ENCODE measurements around the gene ZBTB45.

ZBTB45 gene

GRCh38 chr19:58536852-58537798, 17.5 kb upstream of the ZBTB45 start:
- no peaks in the 10 kb centered on the region for H3K36me3 ChIP-seq (ENCODE audit: insufficient read depth, low read length)
- H3K4me1 ChIP-seq (ENCODE audit: insufficient read depth, low read length), result no peaks in the 10 kb centered on the region; the same call in 1 of the 2 replicates
- peak overlapping the region; percentile 55 for H3K9ac ChIP-seq (ENCODE audit: low read depth, low read length)
- H3K9me3 ChIP-seq (ENCODE audit: control insufficient read depth, insufficient read depth, low read length), result no peaks in the 10 kb centered on the region

- H3K36me3 ChIP-seq (ENCODE audit: insufficient read depth, low read length), result no peaks in the 10 kb centered on the region
- no peaks in the 10 kb centered on the region; the same call in 1 of the 2 replicates for H3K4me1 ChIP-seq (ENCODE audit: insufficient read depth, low read length)
- H3K9me3 ChIP-seq (ENCODE audit: control insufficient read depth, insufficient read depth, low read length), result no peaks in the 10 kb centered on the region
- no peak overlapping the region for H3K9ac ChIP-seq (ENCODE audit: low read depth, low read length)
Measured at GRCh38 chr19:58535857-58536256, 16.2 kb upstream of the ZBTB45 start.

GRCh38 chr19:58531034-58531840, 11.6 kb upstream of the ZBTB45 start:
- no peaks in the 10 kb centered on the region for H3K9me3 ChIP-seq (ENCODE audit: control insufficient read depth, insufficient read depth, low read length)
- H3K36me3 ChIP-seq (ENCODE audit: insufficient read depth, low read length), result no peaks in the 10 kb centered on the region
- no peak overlapping the region for H3K9ac ChIP-seq (ENCODE audit: low read depth, low read length)
- H3K4me1 ChIP-seq (ENCODE audit: insufficient read depth, low read length), result no peaks in the 10 kb centered on the region

- H3K9ac ChIP-seq (ENCODE audit: low read depth, low read length), result no peak overlapping the region
- H3K9me3 ChIP-seq (ENCODE audit: control insufficient read depth, insufficient read depth, low read length), result no peaks in the 10 kb centered on the region
- no peaks in the 10 kb centered on the region for H3K36me3 ChIP-seq (ENCODE audit: insufficient read depth, low read length)
Measured at GRCh38 chr19:58529405-58529804, 9.8 kb upstream of the ZBTB45 start.

GRCh38 chr19:58522709-58523108, 3.1 kb upstream of the ZBTB45 start:
- peaks cover 13% of the 10 kb centered on the region for H3K4me1 ChIP-seq (ENCODE audit: insufficient read depth, low read length)
- no peaks in the 10 kb centered on the region for H3K9me3 ChIP-seq (ENCODE audit: control insufficient read depth, insufficient read depth, low read length)
- no peak overlapping the region for H3K9ac ChIP-seq (ENCODE audit: low read depth, low read length)
- no peaks in the 10 kb centered on the region for H3K36me3 ChIP-seq (ENCODE audit: insufficient read depth, low read length)

More at GRCh38 chr19:58529405-58529804, 9.8 kb upstream of the ZBTB45 start:
- no peaks in the 10 kb centered on the region for H3K4me1 ChIP-seq (ENCODE audit: insufficient read depth, low read length)

GRCh38 chr19:58521651-58522050, 2.0 kb upstream of the ZBTB45 start:
- H3K9me3 ChIP-seq (ENCODE audit: control insufficient read depth, insufficient read depth, low read length), result no peaks in the 10 kb centered on the region
- peak overlapping the region; percentile 56 for H3K9ac ChIP-seq (ENCODE audit: low read depth, low read length)
- H3K4me1 ChIP-seq (ENCODE audit: insufficient read depth, low read length), result peaks cover 13% of the 10 kb centered on the region
- H3K36me3 ChIP-seq (ENCODE audit: insufficient read depth, low read length), result no peaks in the 10 kb centered on the region

- Histone ChIP-seq H3K36me3 (ENCODE audit: insufficient read depth, low read length) (no peaks in the 10 kb centered on the region), H3K4me1 (ENCODE audit: insufficient read depth, low read length) (peaks cover 21% of the 10 kb centered on the region), H3K9me3 (ENCODE audit: control insufficient read depth, insufficient read depth, low read length) (no peaks in the 10 kb centered on the region), H3K9ac (ENCODE audit: low read depth, low read length) (peak overlapping the region; percentile 89)
Measured at GRCh38 chr19:58520257-58520599, 618 bp upstream of the ZBTB45 start.

GRCh38 chr19:58519087-58519354, 589 bp downstream of the ZBTB45 start:
- Histone ChIP-seq H3K36me3 (ENCODE audit: insufficient read depth, low read length) (no peaks in the 10 kb centered on the region), H3K9me3 (ENCODE audit: control insufficient read depth, insufficient read depth, low read length) (no peaks in the 10 kb centered on the region)

GRCh38 chr19:58518256-58519086, 1.1 kb downstream of the ZBTB45 start:
- H3K9ac ChIP-seq (ENCODE audit: low read depth, low read length), result peak overlapping the region; percentile 89
- no peaks in the 10 kb centered on the region for H3K9me3 ChIP-seq (ENCODE audit: control insufficient read depth, insufficient read depth, low read length)
- H3K4me1 ChIP-seq (ENCODE audit: insufficient read depth, low read length), result peaks cover 21% of the 10 kb centered on the region
- H3K36me3 ChIP-seq (ENCODE audit: insufficient read depth, low read length), result no peaks in the 10 kb centered on the region

More at GRCh38 chr19:58519087-58519354, 589 bp downstream of the ZBTB45 start:
- peak overlapping the region; percentile 89 for H3K9ac ChIP-seq (ENCODE audit: low read depth, low read length)
- H3K4me1 ChIP-seq (ENCODE audit: insufficient read depth, low read length), result peaks cover 21% of the 10 kb centered on the region

GRCh38 chr19:58516964-58517833, 2.4 kb downstream of the ZBTB45 start:
- Histone ChIP-seq H3K9me3 (ENCODE audit: control insufficient read depth, insufficient read depth, low read length) (no peaks in the 10 kb centered on the region), H3K36me3 (ENCODE audit: insufficient read depth, low read length) (no peaks in the 10 kb centered on the region), H3K9ac (ENCODE audit: low read depth, low read length) (no peak overlapping the region), H3K4me1 (ENCODE audit: insufficient read depth, low read length) (peaks cover 15% of the 10 kb centered on the region)

GRCh38 chr19:58516246-58516836, 3.3 kb downstream of the ZBTB45 start:
- Histone ChIP-seq H3K9me3 (ENCODE audit: control insufficient read depth, insufficient read depth, low read length) (no peaks in the 10 kb centered on the region), H3K9ac (ENCODE audit: low read depth, low read length) (no peak overlapping the region), H3K36me3 (ENCODE audit: insufficient read depth, low read length) (no peaks in the 10 kb centered on the region), H3K4me1 (ENCODE audit: insufficient read depth, low read length) (peaks cover 10% of the 10 kb centered on the region)

GRCh38 chr19:58515259-58515658, 4.4 kb downstream of the ZBTB45 start:
- Histone ChIP-seq H3K9me3 (ENCODE audit: control insufficient read depth, insufficient read depth, low read length) (no peaks in the 10 kb centered on the region), H3K9ac (ENCODE audit: low read depth, low read length) (no peak overlapping the region), H3K36me3 (ENCODE audit: insufficient read depth, low read length) (no peaks in the 10 kb centered on the region), H3K4me1 (ENCODE audit: insufficient read depth, low read length) (peaks cover 8% of the 10 kb centered on the region; the same call in 1 of the 2 replicates)

- H3K4me1 ChIP-seq (ENCODE audit: insufficient read depth, low read length), result peaks cover 8% of the 10 kb centered on the region; the same call in 1 of the 2 replicates
Measured at GRCh38 chr19:58514564-58515022, 5.0 kb downstream of the ZBTB45 start.

More at GRCh38 chr19:58514564-58515022, 5.0 kb downstream of the ZBTB45 start:
- peak overlapping the region; percentile 67 for H3K9ac ChIP-seq (ENCODE audit: low read depth, low read length)
- H3K9me3 ChIP-seq (ENCODE audit: control insufficient read depth, insufficient read depth, low read length), result no peaks in the 10 kb centered on the region
- H3K36me3 ChIP-seq (ENCODE audit: insufficient read depth, low read length), result no peaks in the 10 kb centered on the region

Measured in ES-I3 (cell line).